Measurements from ENCODE around the gene MYRF.

DNA sequence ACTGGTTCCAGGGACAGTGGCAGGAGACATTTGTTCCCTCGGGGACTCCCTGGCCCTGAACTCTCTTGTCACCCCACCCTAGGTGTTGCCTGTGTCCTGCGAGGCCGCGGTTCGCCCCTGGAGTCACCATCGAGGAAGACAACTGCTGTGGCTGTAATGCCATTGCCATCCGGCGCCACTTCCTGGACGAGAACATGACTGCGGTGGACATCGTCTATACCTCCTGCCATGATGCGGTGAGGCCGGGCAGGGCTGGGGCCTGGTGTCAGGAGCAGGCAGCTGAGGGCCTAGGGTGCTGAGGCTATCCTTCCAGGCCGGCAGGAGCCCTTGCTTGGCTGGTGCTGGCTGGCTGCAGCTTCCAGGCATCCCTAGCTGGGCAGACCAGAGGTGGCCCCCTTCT is 17.7 kb upstream of the MYRF start:
- TF ChIP-seq, protein P1, sequence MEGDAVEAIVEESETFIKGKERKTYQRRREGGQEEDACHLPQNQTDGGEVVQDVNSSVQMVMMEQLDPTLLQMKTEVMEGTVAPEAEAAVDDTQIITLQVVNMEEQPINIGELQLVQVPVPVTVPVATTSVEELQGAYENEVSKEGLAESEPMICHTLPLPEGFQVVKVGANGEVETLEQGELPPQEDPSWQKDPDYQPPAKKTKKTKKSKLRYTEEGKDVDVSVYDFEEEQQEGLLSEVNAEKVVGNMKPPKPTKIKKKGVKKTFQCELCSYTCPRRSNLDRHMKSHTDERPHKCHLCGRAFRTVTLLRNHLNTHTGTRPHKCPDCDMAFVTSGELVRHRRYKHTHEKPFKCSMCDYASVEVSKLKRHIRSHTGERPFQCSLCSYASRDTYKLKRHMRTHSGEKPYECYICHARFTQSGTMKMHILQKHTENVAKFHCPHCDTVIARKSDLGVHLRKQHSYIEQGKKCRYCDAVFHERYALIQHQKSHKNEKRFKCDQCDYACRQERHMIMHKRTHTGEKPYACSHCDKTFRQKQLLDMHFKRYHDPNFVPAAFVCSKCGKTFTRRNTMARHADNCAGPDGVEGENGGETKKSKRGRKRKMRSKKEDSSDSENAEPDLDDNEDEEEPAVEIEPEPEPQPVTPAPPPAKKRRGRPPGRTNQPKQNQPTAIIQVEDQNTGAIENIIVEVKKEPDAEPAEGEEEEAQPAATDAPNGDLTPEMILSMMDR (conservative IDR thresholded peaks at IDR 0.05): no peak
- no peak for TF ChIP-seq EZH2 (IDR thresholded peaks at IDR 0.05; ENCODE audit: low read depth)

All from PC-9 (cell line).